Pancreas (tissue), 10 donors: ENCODE data around the gene DENND5B. TPM values are rescaled to one million over a fixed set of nuclear protein-coding genes. Genes with fewer than 3 reads are reported as not detected.

ENCODE experiments used
- ATAC-seq, 4 donors: fragments of 200-7000 bp; cut with Tn5 transposase; one replicate each; pipeline versions ENCODE4 v1.8.0 to v1.9.1; 2020; ENCODE audit warnings: mild to moderate bottlenecking in 4 of 4, moderate library complexity in 4 of 4
- DNase-seq, 6 donors: peaks; one replicate each; pipeline ENCODE4 v3.0.0-alpha.2; 2020
- FAIRE-seq: peaks from 2 replicates; lab custom pipeline; 2012; peaks lifted over from hg19 to GRCh38; lab: Jason Lieb, UNC
- H3K27ac ChIP-seq, 4 donors: fragments of 200-600 bp; sonication (generic); 1 replicate in 3 of 4; 2 replicates in 1 of 4; pipeline versions ENCODE4 v1.5.0 to v1.8.0; 2020
- H3K27me3 ChIP-seq, 4 donors: fragments of 200-600 bp; one replicate each; pipeline ENCODE4 v1.8.0; 2021
- H3K36me3 ChIP-seq, 3 donors: fragments of 200-600 bp; sonication (generic) in 1 of 3; one replicate each; pipeline versions ENCODE4 v1.5.0 to v1.8.0; 2020 to 2021
- H3K4me1 ChIP-seq, 3 donors: fragments of 200-600 bp; one replicate each; pipeline ENCODE4 v1.8.0; 2021
- H3K4me3 ChIP-seq, 4 donors: fragments of 200-600 bp; sonication (generic) in 2 of 4; one replicate each; pipeline versions ENCODE4 v1.5.0 to v1.8.0; 2020 to 2021
- H3K9me3 ChIP-seq, 4 donors: fragments of 200-600 bp; one replicate each; pipeline ENCODE4 v1.8.0; 2021
- WGBS, 2 donors: extraction: QIAGEN DNeasy Blood & Tissue Kit; methylation state at CpG; one replicate each; pipeline ENCODE4 v1.1.7; 2013; 5-methylcytosine and 5-hydroxymethylcytosine counted together
- intact Hi-C, 3 donors: fragments of 100-400 bp; cut with DNase I; formaldehyde crosslinking; loops; one replicate each; pipeline versions ENCODE4 v1.11.1 to v1.14.2; 2022
- polyA plus RNA-seq, 2 donors: library from polyadenylated mRNA; stranded (reverse); fragments of 200-250 nt; gene quantifications; one replicate each; pipeline ENCODE4 v1.2.3, GENCODE V29; 2013
- total RNA-seq, 6 donors: library from RNA; stranded (reverse); fragmentation: NEBNext Ultra II Directional in 4 of 6; extraction: Animal tissue kit (Norgen Biotek cat#: 25700) in 4 of 6; gene quantifications; one replicate each; pipeline versions ENCODE4 v1.2.1 to v1.2.4, GENCODE V29; 2021 to 2023
- TF ChIP-seq, protein P1 (sequence below), 4 donors: fragments of 200-600 bp; sonication (generic) in 3 of 4; IDR thresholded peaks; one replicate each; pipeline versions ENCODE4 v1.5.0 to v1.8.0; 2021; ENCODE audit warnings: antibody characterized with exemption in 4 of 4
- donor health status: healthy with polysubstance abuse.
- donor health status: DM: no; HTN: no; CAD: no; lungs with moderate emphysema.
- donor health status: DM: no; HTN: no; CAD: no.
- donor health status: control.
- donor health status: control.
- donor health status: Bipolar disorder and iron deficiency.
- donor health status: DM: yes; HTN: yes; CAD: no.
- donor health status: DM: no; HTN: no; CAD: no.
- donor health status: DM: no; HTN: no; CAD: no.
- donor health status: DM: yes; HTN: yes; CAD: no.

Gene DENND5B
- total and polyA plus RNA-seq, 8 donors: 2.4 to 11.3 (median 6.9) TPM

- ATAC-seq (no peak), DNase-seq (no peak), FAIRE-seq (no peak)
- intact Hi-C loops: no loop called here
- Histone ChIP-seq H3K4me1 (peaks cover 7 to 16% (median 8%) of the 10 kb centered on the region in 3 donors), H3K4me3 (no peak overlapping the region), H3K36me3 (no peaks in the 10 kb centered on the region), H3K9me3 (no peaks in the 10 kb centered on the region), H3K27ac (no peak overlapping the region), H3K27me3 (no peaks in the 10 kb centered on the region)
- TF ChIP-seq, protein P1, sequence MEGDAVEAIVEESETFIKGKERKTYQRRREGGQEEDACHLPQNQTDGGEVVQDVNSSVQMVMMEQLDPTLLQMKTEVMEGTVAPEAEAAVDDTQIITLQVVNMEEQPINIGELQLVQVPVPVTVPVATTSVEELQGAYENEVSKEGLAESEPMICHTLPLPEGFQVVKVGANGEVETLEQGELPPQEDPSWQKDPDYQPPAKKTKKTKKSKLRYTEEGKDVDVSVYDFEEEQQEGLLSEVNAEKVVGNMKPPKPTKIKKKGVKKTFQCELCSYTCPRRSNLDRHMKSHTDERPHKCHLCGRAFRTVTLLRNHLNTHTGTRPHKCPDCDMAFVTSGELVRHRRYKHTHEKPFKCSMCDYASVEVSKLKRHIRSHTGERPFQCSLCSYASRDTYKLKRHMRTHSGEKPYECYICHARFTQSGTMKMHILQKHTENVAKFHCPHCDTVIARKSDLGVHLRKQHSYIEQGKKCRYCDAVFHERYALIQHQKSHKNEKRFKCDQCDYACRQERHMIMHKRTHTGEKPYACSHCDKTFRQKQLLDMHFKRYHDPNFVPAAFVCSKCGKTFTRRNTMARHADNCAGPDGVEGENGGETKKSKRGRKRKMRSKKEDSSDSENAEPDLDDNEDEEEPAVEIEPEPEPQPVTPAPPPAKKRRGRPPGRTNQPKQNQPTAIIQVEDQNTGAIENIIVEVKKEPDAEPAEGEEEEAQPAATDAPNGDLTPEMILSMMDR (IDR thresholded peaks at IDR 0.05): no peak
Observed at GRCh38 chr12:31536672-31537071, 54.3 kb downstream of the DENND5B start.

DNA sequence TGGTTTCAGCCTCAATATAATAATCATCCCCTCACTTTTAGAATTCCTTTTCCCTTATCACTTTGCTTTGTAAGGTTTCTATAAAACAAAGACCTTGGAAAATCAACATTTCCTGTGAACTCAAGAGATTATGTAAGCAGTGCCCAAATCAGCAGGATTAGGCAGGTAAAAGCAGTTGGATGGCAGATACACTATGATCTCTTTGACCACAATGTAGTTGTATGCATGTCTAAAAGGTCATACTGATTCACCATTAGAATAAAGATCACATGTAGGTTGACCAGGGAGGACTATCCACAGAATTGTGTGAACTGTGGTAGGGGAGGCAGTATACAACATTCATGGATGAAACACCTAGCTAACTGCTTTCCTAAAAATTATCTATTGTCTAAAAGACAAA lies 57.5 kb downstream of the DENND5B start:
- TF ChIP-seq, protein P1 (IDR thresholded peaks at IDR 0.05): no peak
- H3K27me3 ChIP-seq: no peaks in the 10 kb centered on the region
- H3K36me3 ChIP-seq: no peaks in the 10 kb centered on the region
- intact Hi-C loops: no loop called here
- H3K4me1 ChIP-seq: peaks cover 7 to 16% (median 8%) of the 10 kb centered on the region in 3 donors
- ATAC-seq (peak in 3 of 4 donors; percentile 37 to 67 (median 50)), FAIRE-seq (no peak), DNase-seq (no peak)
- H3K9me3 ChIP-seq: no peaks in the 10 kb centered on the region
- H3K4me3 ChIP-seq: no peak overlapping the region
- no peak overlapping the region for H3K27ac ChIP-seq

DNA sequence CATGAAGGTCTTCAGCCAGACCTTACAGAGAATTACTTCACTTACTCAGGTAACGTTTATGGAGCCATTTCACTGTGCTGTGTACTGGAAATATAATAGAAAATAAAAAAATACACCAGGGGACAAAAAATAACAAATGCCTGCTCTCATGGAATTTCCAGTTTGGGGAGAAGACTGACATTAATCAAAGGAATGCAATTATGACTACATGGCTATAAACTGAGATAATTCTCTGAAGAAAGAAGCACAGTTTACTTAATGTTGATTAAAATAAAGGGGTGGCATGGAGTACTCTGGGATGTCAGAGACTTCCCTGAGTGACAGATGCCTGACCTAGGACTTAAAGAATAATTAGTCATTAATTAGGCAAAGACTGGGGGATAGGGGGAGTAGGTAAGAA lies 59.0 kb downstream of the DENND5B start:
- no peaks in the 10 kb centered on the region for H3K9me3 ChIP-seq
- no peak overlapping the region for H3K27ac ChIP-seq
- intact Hi-C loops: no loop called here
- TF ChIP-seq, protein P1 (IDR thresholded peaks at IDR 0.05): no peak
- peaks cover 7 to 16% (median 8%) of the 10 kb centered on the region in 3 donors for H3K4me1 ChIP-seq
- 48 to 61% methylated on average over 1 of the region's 1 CpG for WGBS, 2 donors
- FAIRE-seq (no peak), DNase-seq (no peak), ATAC-seq (no peak)
- H3K4me3 ChIP-seq: no peak overlapping the region
- no peaks in the 10 kb centered on the region for H3K36me3 ChIP-seq
- no peaks in the 10 kb centered on the region for H3K27me3 ChIP-seq

DNA sequence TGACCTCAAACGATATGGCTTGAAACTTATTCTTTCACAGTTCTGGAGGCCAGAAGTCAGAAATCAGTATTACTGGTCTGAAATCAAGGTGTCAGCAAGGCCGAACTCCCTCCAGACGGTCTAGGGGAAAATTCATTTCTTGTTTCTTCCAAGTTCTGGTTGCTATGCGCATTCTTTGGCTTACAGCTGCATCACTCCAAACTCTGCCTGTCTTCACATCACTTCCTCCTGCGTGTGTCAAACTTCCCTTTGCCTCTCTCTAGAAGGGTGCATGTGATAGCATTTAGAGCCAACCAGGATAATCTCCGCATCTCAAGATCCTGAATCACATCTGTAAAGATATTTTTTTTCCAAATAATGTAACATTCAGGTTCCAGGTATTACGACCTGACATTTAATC lies 62.8 kb downstream of the DENND5B start:
- no peaks in the 10 kb centered on the region for H3K27me3 ChIP-seq
- H3K9me3 ChIP-seq: no peaks in the 10 kb centered on the region
- H3K4me3 ChIP-seq: no peak overlapping the region
- no peaks in the 10 kb centered on the region for H3K36me3 ChIP-seq
- TF ChIP-seq, protein P1 (IDR thresholded peaks at IDR 0.05): no peak
- DNase-seq (no peak), ATAC-seq (no peak), FAIRE-seq (no peak)
- H3K4me1 ChIP-seq: peaks cover under 1 to 6% (median 2%) of the 10 kb centered on the region in 3 donors
- H3K27ac ChIP-seq: no peak overlapping the region
- WGBS, 2 donors: 94 to 98% methylated on average over 7 of the region's 7 CpGs
- intact Hi-C loops: loop anchor here in 1 of 3 donors (10.0 kb wide), 1 partner anchor 57 kb away; no protein-coding TSS in a partner anchor

DNA sequence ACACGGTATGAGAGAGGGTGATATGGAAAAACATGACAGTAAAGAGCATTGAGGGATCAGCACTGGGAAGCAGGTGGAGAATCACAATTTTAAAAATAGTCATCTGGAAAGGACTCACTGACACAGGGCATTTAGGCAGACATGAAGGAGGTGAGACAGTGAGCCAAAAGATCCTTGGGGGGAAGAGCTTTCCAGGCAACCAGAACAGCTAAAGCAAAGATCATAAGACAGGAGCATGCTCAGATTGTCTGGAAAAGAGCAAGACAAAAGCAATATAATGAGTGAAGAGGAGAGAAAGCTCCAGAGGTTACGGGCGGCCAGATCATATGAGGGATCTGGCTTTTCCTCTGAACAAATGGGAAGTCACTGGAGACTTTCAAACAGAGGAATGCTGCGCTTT lies 63.9 kb downstream of the DENND5B start:
- no peaks in the 10 kb centered on the region for H3K36me3 ChIP-seq
- WGBS, 2 donors: 94 to 96% methylated on average over 4 of the region's 4 CpGs

More for the DNA sequence above, 63.9 kb downstream of the DENND5B start:
- Histone ChIP-seq H3K4me3 (no peak overlapping the region), H3K27ac (no peak overlapping the region), H3K27me3 (no peaks in the 10 kb centered on the region), H3K4me1 (peaks cover 0 to 4% (median 0%) of the 10 kb centered on the region in 3 donors), H3K9me3 (no peaks in the 10 kb centered on the region)
- ATAC-seq (peak in 1 of 4 donors; percentile 27), FAIRE-seq (no peak), DNase-seq (no peak)
- TF ChIP-seq, protein P1 (IDR thresholded peaks at IDR 0.05): no peak
- intact Hi-C loops: loop anchor here in 1 of 3 donors (10.0 kb wide), 1 partner anchor 58 kb away; no protein-coding TSS in a partner anchor
